ENCODE data around the gene PPP4C. TPM values are rescaled to one million over a fixed set of nuclear protein-coding genes. Genes with fewer than 3 reads are reported as not detected.

The PPP4C gene
- total RNA-seq, 1 experiment from 2014 or later: 116 TPM

DNA sequence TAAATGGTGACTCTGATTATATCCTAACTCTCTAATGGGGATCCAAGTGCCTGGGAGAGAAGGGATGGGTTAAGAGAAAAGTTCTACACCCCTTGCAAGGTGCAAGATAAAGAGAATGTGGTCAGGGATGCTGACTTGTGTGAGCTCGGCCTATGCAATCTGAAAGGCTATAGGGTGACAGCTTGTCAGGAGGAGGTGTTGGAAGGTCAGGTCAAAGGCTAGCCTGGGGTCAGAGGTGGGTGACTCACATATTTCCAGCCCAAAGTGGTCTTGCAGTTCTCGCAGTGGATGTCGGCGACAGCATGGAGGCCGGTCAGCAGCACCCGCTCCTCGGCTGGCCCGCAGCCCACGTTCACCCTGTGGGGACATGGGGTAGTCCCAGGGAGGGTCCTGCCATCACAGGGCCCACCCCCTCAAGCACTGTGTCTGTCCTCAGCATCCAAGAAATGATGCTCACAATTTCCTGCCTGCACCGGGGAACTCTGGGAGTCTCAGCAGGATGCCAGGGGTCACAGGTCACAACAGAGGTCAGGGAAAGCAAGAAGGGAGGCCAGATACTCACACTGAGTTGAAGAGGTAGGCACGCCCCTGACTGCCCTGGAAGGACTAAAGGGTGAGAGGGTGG lies 18.9 kb downstream of the PPP4C start:
- Histone ChIP-seq H3K9me3 (ENCODE audit: low read length) (peaks cover 5% of the 10 kb centered on the region; the same call in 1 of the 2 replicates), H3F3A (ENCODE audit: low read length, unreplicated experiment) (peaks cover 8% of the 10 kb centered on the region), H4K20me1 (ENCODE audit: low read length) (no peaks in the 10 kb centered on the region), H3K4me3 (ENCODE audit: low read length) (no peak overlapping the region), H3K9ac (ENCODE audit: low read length) (no peak overlapping the region), H3K36me3 (ENCODE audit: low read depth, low read length) (no peaks in the 10 kb centered on the region; the same call in 1 of the 2 replicates), H3K4me1 (ENCODE audit: insufficient read depth, low read length) (peaks cover 25% of the 10 kb centered on the region), H3K9me2 (replicated peaks; ENCODE audit: low read length) (no peaks in the 10 kb centered on the region), H3K79me2 (ENCODE audit: low read length) (no peaks in the 10 kb centered on the region), H3K4me2 (ENCODE audit: low read length) (no peak overlapping the region), H3K27ac (ENCODE audit: low read length) (no peak overlapping the region), H3K27me3 (ENCODE audit: low read length) (no peaks in the 10 kb centered on the region), H2AFZ (ENCODE audit: low read length) (no peak overlapping the region)
- POLR2A ChIA-PET (ENCODE audit: unreplicated experiment): no interaction called here
- CTCF ChIA-PET: no interaction called here
- DNase-seq (no peak), ATAC-seq (no peak)
- TF ChIP-seq EZH2phosphoT487 (IDR thresholded peaks at IDR 0.05; ENCODE audit: borderline replicate concordance, low read length) (no peak), EZH2 (IDR thresholded peaks at IDR 0.05; ENCODE audit: low read length, unreplicated experiment) (no peak), CTCF (conservative IDR thresholded peaks at IDR 0.05; ENCODE audit: low read depth, low read length) (no peak)
- no TSS peak for BruUV-seq (replicated peaks)
- intact Hi-C loops (cut with micrococcal nuclease): no loop called here

GRCh38 chr16:30095166-30096078 lies 19.6 kb downstream of the PPP4C start:
- H3K9me3 ChIP-seq (ENCODE audit: low read length): peaks cover 5% of the 10 kb centered on the region; the same call in 1 of the 2 replicates
- peaks cover 4% of the 10 kb centered on the region for H3F3A ChIP-seq (ENCODE audit: low read length, unreplicated experiment)
- H3K9me2 ChIP-seq (replicated peaks; ENCODE audit: low read length): no peaks in the 10 kb centered on the region
- no peaks in the 10 kb centered on the region for H4K20me1 ChIP-seq (ENCODE audit: low read length)
- H3K79me2 ChIP-seq (ENCODE audit: low read length): no peaks in the 10 kb centered on the region
- POLR2A ChIA-PET (ENCODE audit: unreplicated experiment): no interaction called here
- peak overlapping the region; percentile 68 for H3K4me2 ChIP-seq (ENCODE audit: low read length)
- no peak overlapping the region for H3K9ac ChIP-seq (ENCODE audit: low read length)
- CTCF ChIA-PET: no interaction called here
- intact Hi-C loops (cut with micrococcal nuclease): no loop called here
- H3K27me3 ChIP-seq (ENCODE audit: low read length): no peaks in the 10 kb centered on the region
- H2AFZ ChIP-seq (ENCODE audit: low read length): no peak overlapping the region
- BruUV-seq (replicated peaks): TSS peak; percentile 23
- H3K36me3 ChIP-seq (ENCODE audit: low read depth, low read length): no peaks in the 10 kb centered on the region; the same call in 1 of the 2 replicates
- TF ChIP-seq EZH2 (IDR thresholded peaks at IDR 0.05; ENCODE audit: low read length, unreplicated experiment): no peak
- TF ChIP-seq CTCF (conservative IDR thresholded peaks at IDR 0.05; ENCODE audit: low read depth, low read length): no peak
- TF ChIP-seq EZH2phosphoT487 (IDR thresholded peaks at IDR 0.05; ENCODE audit: borderline replicate concordance, low read length): no peak
- no peak for ATAC-seq
- H3K4me1 ChIP-seq (ENCODE audit: insufficient read depth, low read length): peaks cover 20% of the 10 kb centered on the region
- no peak overlapping the region for H3K27ac ChIP-seq (ENCODE audit: low read length)
- H3K4me3 ChIP-seq (ENCODE audit: low read length): peak overlapping the region; percentile 40
- no peak for DNase-seq
